ENCODE results near the gene SNTG2.
"Not testable (repeated sequence)": the region's sequence is repeated elsewhere in the genome, so short reads cannot be mapped to it uniquely, and the experiment has no call there.

SNTG2 gene

DNA sequence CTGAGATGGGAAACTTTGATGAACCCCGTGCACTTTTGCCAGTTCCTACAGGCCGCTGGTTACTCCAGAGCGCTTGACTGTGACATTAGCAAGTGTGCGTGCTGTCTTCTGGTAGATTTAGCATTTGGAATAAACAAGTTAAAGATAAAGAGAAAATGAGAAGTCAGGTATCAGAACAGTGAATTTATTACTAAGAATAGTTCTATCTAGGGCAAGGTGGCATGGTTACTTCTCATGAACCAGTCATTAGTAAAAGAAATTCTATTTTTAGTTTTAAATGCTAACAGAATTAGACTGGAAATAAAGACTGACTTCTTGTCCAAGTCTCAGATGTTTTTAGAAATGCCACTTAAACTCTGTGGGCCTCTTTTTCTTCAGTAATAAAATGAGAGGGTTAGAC, 258.6 kb downstream of the SNTG2 start:
- DNase-seq = no peak

DNA sequence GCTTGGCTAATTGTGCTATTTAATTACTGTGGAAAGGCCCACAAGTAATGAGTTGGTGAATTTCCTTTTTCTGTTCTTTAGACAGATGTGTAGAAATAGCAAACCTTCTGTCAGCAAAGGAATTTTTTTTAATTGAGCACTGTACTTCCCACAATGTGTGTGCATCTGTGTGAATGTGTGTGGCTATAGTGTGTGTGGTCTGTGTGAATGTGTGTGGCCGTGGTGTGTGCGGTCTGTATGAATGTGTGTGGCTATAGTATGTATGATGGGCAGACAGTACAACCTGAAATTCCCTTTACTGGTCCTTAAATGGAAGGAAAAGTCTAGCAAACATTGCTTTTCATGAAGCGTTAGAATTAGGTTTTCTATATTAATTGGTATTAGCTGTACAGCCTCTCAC, 259.1 kb downstream of the SNTG2 start:
- DNase-seq = no peak

DNA sequence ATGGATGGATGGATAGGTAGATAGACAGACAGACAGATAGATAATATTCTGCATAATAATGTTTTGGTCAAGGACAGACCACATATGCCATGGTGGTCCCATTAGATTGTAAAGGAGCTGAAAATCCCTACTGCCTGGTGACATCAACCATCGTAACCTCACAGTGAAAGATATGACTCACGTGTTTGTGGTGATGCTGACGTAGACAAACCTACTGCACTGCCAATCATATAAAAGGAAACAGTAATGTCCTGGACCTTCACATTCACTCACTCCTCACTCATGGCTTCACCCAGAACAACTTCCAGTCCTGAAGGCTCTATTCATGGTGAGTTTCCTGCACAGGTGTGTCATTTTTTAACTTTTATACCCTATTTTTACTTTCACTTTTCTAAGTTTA, 259.7 kb downstream of the SNTG2 start:
- DNase-seq = no peak

DNA sequence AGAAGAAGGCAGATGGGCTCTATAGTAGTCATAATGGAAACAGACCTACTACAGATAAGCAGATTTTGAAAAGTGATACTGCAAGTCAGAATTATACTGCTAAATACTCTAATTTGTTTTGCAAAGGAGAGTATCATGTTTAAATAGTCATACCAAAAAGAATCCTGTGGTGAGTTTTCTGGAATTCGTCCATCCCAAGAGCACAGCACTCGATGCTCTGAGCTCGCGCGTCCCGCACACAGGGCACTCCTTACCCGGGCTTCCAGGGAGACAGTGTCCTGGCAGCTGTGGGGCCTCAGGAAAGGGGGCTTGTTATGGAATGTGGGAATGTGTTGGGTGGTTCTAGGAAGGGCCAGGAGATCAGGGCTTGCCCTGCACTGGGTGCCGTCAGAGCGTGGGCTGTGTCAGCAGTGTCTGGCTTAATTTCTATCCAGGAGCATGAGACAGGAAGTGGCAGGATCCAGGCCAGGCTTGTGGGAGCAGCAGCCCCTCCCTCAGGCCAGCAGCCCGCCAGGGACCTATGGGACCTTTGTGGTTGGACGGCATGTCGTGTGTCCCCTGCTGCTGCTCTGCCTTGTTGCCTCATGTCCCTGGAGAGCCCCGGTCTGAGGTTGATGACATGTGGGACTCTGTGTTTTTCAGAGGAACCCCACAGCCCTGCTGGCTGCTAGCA, 269.4 kb downstream of the SNTG2 start:
- DNase-seq = no peak

DNA sequence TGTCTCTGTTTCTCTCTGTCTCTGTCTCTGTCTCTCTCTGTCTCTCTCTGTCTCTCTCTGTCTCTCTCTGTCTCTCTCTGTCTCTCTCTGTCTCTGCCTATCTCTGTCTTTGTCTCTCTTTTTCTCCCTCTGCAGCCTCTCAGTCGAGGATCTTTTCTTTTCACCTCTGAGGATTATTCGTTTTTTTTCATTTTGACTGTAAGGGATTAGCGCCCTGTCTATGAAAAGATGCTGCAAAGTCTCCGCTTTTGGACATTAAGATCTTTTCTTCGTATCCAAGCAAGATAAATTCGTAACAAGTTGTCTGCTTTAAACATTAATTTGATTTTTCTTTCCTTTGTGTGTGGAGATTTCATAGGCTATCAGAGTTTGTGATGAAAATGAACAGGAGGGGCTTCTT, 271.4 kb downstream of the SNTG2 start:
- DNase-seq = no peak

DNA sequence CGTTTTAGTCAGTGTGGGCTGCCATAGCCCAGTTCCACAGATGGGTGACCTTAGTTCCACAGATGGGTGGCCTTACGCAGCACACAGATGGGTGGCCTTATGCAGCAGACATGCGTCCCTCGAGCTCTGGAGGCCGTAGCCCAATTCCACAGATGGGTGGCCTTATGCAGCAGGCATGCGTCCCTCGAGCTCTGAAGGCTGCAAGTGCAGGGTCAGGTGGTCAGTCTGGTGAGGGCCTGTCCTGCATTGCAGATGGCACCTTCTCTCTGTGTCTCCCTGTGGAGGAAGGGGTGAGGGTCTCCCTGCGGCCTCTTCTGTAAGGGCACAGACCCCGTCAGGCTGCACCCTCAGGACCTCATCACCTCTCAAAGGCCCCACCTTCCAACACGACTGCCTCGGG, 273.1 kb downstream of the SNTG2 start:
- no peak for DNase-seq

DNA sequence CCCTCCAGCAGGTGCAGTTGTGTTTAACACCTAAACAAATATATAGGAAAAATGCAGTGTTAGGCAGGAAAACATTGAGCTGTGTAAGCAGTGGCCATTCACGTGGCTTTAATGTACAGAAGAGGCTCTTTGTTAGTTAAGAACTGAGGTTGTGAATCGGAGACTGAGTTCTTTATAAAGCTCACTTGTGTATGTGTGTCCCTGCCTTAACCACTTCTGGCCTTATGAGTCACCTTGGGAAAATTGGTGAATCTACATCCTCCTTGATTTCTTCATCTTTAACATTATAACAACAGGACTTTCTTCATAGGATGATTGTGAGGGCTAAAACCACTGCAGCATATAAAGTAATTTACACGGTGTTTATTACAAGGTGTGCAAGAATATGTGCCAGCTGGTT, 274.3 kb downstream of the SNTG2 start:
- no peak for DNase-seq

DNA sequence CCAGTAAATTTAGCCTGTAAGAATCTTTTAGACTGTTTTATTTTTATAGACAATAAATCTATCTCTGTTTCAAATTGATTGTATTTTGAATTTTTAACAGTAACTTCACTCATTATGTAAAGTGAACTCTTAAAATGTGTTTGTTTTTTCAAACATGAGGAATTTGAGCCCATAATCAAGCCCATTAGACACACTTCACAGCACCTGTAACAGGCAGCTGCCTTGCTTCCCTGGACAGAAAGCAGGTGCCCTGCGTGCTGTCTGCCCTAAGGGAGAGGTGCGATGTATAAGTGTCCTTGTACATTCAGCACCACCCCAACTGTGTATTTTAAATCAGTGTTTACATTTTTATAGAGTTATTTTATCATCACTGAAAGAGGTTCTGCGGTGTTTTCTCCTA, 276.1 kb downstream of the SNTG2 start:
- no peak for DNase-seq

DNA sequence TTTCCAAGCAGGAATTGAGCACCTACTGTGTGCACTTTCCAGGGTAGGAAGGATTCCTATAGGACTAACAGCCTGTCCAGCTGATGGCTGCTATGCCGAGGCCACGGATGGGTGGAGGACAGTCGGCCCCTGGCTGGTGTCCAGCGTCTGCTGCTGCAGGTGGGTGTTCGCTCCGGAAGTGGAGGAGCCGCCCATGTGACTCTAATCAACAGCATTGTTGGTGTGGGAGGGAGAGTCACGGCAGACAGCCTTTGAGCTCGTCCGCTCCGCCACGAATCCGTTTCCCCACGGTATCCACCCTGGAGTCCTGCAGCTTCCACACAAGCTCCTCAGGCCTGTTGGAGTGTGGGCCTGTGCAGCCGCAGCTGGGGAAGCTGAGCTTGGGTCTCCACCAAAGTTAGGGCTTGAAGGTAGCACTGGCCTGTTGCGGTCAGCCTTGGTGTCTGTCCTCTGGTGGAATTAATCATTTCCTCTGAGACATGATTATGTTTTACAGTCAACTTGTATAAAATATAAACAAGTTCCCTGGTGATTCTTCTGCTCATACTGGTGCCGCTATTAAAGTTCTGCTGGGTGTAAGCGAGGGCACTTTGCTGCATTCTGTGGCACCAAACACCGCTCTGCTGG, 276.7 kb downstream of the SNTG2 start:
- no peak for DNase-seq

DNA sequence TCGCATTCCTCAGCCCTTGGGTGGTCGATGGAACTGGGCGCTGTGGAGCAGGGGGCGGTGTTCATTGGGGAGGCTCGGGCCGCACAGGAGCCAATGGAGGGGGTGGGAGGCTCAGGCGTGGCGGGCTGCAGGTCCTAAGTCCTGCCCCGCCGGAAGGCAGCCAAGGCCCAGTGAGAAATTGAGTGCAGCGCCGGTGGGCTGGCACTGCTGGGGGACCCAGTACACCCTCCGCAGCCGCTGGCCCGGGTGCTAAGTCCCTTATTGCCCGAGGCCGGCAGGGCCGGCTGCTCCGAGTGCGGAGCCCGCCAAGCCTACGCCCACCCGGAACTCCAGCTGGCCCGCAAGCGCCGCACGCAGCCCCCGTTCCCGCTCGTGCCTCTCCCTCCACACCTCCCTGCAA, 278.9 kb downstream of the SNTG2 start:
- not testable (repeated sequence) for DNase-seq

DNA sequence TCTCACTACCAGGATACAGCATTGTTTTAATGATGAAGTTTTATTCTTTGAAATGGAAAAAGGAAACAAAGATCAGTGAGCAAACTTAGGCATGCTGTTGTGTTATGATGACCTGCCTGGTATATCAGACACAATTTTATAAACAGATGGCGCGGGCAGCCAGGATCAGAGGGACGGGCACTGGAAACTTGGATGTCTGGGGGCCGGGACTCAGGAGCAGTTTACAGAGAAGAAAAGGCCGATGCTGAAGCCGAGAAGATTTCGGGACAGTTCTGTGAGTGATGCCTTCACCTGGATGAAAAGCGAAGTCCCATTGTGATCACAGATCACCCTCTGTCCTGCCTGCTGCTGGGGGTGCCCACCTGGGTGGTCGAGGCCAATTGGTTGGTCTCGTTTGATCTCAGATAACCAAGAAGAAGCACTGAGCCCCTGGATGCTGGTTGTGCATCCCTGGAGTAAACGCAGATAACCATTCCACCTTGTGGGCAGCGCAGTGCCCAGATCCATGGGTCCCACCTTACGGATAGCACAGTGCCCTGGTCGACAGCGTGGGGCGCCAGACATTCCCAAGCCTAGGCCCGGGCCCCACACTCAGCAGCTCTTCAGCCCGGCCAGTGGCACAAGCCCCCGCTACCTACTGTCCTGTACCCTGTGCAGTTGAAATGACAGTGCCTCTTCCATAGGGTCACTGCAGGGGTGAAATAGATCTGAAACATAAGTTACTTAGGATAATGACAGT, 279.7 kb downstream of the SNTG2 start:
- DNase-seq = no peak

DNA sequence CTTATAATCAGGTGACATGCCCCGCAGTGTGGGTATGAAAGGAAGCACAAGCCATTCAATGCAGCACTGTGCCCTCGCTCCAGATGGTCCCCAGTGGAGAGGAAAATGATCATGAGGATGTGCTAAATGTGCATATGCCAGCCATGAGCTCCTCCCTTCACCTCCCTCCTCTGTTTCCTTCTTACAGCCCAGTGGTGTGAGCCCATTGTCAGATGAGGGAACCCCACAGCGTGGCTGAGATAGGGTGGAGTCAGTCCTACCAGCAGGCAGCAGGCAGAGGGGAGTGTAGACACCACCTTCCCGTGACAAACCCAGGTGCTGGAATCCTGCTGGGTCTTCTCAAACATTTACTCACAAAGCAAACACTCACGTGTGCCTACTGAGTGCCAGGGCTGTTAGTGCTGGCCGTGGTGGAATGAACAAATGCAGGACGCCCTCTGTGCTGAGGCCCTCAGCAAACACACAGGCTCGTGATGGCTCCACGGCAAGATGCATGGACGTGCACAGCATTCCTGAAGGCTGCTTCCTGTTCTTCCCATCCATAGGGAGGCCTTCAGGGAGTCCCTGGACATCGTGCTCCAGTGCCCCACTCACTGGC, 280.9 kb downstream of the SNTG2 start:
- DNase-seq = no peak

DNA sequence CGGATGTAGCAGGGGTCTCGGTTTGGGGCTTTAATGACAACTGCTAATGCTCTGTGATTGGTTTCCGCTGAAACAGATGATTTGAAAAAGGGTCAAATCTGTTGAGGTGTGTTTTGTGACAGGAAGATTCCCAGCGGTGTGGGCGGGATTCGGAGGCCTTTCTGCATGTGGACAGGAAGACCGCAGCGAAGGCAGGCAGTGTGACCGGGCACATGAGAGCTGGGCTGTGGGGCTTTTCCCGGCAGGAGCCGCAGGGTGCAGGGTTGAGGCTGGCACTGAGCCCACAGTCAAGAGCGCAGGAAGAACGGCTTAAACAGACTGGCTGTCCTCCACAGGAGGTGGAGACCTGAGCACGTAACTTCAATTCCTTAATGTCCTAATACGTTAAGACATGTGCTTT, 282.6 kb downstream of the SNTG2 start:
- no peak for DNase-seq

DNA sequence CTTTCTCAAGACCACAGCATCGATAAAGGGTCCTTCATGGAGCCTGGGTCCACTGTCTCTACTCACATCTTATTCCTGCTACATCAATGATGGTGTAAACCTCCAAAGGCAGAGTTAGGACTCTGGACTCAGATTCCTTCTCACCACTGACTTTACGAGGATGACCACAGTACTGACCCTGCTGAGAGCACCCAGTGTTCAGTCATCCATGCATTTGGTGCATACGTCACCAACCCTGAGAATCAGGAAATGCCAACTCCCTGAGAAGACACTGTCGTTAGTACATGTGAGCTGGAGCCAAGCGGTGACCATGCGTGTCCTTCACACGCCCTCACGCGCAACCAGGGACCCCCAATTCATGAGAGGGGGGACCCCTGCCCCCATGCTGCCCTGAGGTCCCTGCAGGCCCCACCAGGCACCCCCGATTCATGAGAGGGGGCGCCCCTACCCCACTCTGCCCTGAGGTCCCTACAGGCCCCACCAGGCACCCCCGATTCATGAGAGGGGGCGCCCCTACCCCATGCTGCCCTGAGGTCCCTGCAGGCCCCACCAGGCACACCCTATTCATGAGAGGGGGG, 284.2 kb downstream of the SNTG2 start:
- DNase-seq = no peak

DNA sequence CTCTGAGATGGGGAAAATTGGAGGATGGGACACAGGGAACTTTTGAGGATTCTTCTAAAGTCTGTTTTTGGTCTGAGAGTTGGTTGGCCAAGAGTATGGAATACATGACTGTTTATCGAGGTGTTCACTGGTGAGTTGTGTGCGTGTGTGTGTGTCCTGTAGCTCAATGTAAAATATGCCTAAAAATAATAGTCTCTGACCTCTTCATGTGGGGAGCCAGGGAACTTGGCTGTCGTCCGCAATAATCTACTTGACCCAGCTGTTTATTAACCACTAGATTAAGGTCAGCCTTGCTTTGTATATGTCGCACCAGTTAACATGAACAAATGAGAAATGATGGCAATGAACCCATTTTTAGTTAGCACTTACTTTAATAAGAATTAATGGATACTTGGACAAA, 285.2 kb downstream of the SNTG2 start:
- DNase-seq = no peak

DNA sequence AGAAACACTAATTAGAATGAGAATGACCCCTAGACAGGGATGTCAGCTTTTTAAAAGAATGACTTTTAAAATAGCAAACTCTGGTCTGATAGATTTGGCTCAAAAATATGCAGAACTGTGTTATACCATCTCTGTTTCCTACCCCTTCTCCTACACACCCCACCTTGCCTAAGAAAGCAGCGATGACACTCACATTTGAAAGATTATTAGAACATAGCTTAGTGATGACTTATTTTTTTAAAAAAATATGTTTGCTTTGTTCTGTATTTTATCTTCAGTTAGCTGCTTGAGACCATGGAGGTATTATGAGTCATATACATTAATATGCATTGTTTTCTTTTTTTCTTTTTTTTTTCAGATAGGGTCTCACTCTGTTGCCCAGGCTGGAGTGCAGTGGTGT, 286.0 kb downstream of the SNTG2 start:
- DNase-seq = no peak

DNA sequence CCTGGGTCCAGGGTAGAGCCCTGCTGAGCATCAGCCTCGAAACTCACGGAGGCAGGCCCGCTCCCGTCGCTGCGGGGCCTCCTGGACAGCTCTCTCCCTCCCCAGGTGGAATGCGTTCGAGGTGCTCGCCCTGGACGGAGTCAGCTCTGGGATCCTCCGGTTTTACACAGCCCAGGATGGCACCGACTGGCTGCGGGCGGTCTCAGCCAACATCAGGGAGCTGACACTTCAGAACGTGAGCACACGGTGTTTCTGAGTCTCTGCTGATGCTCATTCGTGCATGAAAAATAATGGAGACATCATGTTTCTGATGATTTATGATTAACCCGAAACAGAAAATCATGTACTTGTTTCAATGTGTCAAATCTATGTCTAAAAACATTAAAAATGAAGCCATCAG, 287.1 kb downstream of the SNTG2 start:
- no peak for DNase-seq

DNA sequence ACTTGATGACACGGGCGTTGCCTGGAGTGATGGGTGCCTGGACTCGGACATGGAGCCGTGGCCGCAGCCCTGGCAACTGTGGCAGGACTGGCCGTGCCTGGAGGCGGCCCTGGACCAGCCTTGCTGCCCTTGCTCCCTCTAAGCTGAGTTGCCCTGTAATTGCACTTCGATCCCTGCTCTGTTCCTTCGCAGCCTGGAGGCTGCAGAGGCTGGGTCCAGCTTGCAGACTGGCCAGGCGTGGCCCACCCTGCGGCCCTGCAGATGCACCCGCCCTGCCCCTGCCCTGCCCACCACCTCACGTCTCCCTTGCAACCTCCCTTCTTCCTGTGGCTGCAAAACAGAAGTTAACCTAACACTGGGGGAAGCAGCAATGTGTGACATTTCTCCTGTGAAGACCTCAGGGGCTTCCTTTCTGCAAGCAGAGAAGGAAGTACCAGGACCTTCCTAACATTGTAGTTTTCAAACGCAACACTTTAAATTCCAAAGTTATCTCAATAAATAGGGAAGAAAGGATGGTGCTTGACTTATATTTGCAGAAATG, 288.0 kb downstream of the SNTG2 start:
- no peak for DNase-seq

DNA sequence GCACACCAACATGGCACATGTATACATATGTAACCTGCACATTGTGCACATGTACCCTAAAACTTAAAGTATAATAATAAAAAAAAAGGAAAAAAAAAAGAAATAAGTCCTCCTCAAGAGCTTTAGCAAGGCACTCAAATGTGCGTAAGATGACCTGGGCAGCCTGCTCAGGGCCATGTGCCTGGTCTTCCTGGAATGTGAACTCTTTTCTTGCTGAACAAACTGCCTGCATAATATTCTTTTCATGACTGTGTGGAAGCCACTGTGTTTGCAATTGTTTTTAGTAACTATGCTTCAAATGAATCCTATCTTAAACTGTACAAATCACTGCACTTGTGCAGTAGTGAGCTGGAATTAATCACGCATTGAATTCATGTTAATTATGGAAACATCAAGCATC, 294.5 kb downstream of the SNTG2 start:
- DNase-seq = no peak

DNA sequence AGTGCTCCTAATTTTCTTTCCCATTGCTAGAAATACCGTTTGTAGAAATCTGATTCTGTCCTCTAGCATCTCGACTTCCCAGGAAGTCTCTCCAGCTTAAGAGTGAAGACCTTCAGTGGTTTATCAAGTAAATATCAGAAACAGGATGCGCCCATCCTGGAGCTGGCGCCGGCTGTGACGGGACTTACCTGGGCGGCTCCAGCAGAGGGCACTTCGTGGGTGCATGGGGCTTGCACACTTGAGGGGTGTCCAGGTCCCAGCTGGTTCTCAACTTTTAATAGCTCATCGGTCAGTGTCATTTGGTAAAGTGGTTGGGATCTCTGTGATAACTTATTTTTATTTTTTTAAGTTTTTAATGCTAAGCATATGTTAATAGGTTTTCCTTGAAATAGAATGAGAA, 295.6 kb downstream of the SNTG2 start:
- no peak for DNase-seq

DNA sequence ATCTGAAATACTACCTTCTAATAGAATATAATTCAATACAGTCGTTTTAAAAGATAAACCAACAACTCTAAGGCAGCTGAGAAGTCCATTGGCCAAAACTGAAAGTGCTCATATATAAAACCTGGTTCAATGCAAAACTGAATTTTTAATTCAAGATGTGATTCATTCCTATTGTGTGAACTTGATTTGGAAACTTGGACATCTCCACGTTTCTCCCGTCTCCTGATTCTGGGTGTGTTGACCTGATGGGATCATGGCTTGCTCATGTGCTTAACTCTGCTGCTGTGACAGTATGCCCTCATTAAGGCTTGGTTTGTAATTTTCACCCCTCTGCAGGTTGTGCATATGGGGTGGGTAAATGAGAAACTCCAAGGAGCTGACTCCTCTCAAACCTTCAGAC, 296.3 kb downstream of the SNTG2 start:
- no peak for DNase-seq

DNA sequence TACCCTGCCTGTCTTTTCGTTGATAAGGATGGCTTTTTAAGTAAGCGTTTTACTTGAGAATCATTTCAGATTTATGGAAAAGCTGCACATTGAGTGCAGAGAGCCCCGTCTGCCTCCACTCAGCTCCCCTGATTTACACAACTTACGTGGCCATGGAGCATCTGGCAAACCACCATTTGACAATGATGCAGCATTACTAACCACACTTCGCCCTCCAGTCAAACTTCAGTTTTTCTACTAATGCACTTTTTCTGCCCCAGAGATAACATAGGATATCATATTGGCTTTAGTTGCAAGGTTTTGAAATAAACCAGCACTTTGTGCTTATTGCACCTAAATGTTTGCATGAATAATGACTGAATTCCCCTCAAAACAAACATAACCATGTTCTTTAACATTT, 297.5 kb downstream of the SNTG2 start:
- no peak for DNase-seq
